A375 (cell line): Measurements from ENCODE around the gene CD2BP2. TPM values are rescaled to one million over a fixed set of nuclear protein-coding genes. Genes with fewer than 3 reads are reported as not detected.

Experiments
- total RNA-seq: library from RNA; depleted of rRNA; stranded (reverse); fragments of >200 nt; shearing (Covaris generic); gene quantifications from 2 replicates; pipeline ENCODE4 v1.2.3, GENCODE V29; 2014; rRNA removed

Gene CD2BP2
- 97.2 and 106 TPM in 2 replicates for total RNA-seq

GRCh38 chr16:30355144-30355953 is at the start of gene CD2BP2:
Gene CD2BP2, minus strand, starts transcription at chr16:30355308. Its CDS starts 627 bp downstream, at chr16:30354681.

GRCh38 chr16:30395155-30395991 is 40.3 kb upstream of the CD2BP2 start, which contains the start of gene ZNF48:
Gene ZNF48, plus strand, starts transcription at chr16:30395420. Its CDS starts 375 bp downstream, at chr16:30395795.

GRCh38 chr16:30382111-30382881 is 27.2 kb upstream of the CD2BP2 start, which contains the start of gene SEPTIN1:
Gene SEPTIN1, minus strand, starts transcription at chr16:30382561. Its CDS starts 19 bp downstream, at chr16:30382542.

GRCh38 chr16:30374538-30374937 is 19.4 kb upstream of the CD2BP2 start, which contains the start of gene MYL11:
Gene MYL11, plus strand, starts transcription at chr16:30374802. Its CDS starts 56 bp downstream, at chr16:30374858.

GRCh38 chr16:30370456-30371247 is 15.5 kb upstream of the CD2BP2 start, which contains the start of gene TBC1D10B:
Gene TBC1D10B, minus strand, starts transcription at chr16:30370494. Its CDS starts 311 bp downstream, at chr16:30370183.

Other genes with a start within 250 kb of the CD2BP2 start
- gene GDPD3, start 241.8 kb downstream of the CD2BP2 start, total RNA-seq, result 0.30 and 0.82 TPM in 2 replicates
- 29.7 and 38.4 TPM in 2 replicates for gene MAPK3, start 232.1 kb downstream of the CD2BP2 start, total RNA-seq
- 6.7 and 14.7 TPM in 2 replicates for gene CORO1A, start 171.7 kb downstream of the CD2BP2 start, total RNA-seq
- 132 and 219 TPM in 2 replicates for gene BOLA2B, start 161.6 kb downstream of the CD2BP2 start, total RNA-seq
- gene SLX1A, start 161.4 kb downstream of the CD2BP2 start, total RNA-seq, result 199 and 212 TPM in 2 replicates
- 5.0 and 5.3 TPM in 2 replicates for gene SULT1A3, start 156.1 kb downstream of the CD2BP2 start, total RNA-seq
- gene NPIPB13, start 106.8 kb downstream of the CD2BP2 start, total RNA-seq, result 2.6 and 2.9 TPM in 2 replicates
- gene TBC1D10B, start 15.2 kb upstream of the CD2BP2 start, total RNA-seq, result 25.2 and 27.1 TPM in 2 replicates
- not detected in 2 replicates for gene MYL11, start 19.5 kb upstream of the CD2BP2 start, total RNA-seq
- gene SEPTIN1, start 27.3 kb upstream of the CD2BP2 start, total RNA-seq, result 0.60 TPM in 1 of 2 replicates, not detected in the other
- gene ZNF48, start 40.1 kb upstream of the CD2BP2 start, total RNA-seq, result 11.2 and 12.2 TPM in 2 replicates
- 7.2 and 9.6 TPM in 2 replicates for gene ZNF771, start 52.3 kb upstream of the CD2BP2 start, total RNA-seq
- 36.7 and 40.4 TPM in 2 replicates for gene DCTPP1, start 74.7 kb upstream of the CD2BP2 start, total RNA-seq
- gene SEPHS2, start 90.6 kb upstream of the CD2BP2 start, total RNA-seq, result 15.3 and 20.9 TPM in 2 replicates
- gene ITGAL, start 117.4 kb upstream of the CD2BP2 start, total RNA-seq, result not detected in 2 replicates
- gene ZNF768, start 171.3 kb upstream of the CD2BP2 start, total RNA-seq, result 42.1 and 44.2 TPM in 2 replicates
- gene ZNF747, start 179.6 kb upstream of the CD2BP2 start, total RNA-seq, result 0.23 and 0.82 TPM in 2 replicates
- 10.9 and 14.7 TPM in 2 replicates for gene ZNF764, start 203.1 kb upstream of the CD2BP2 start, total RNA-seq
- gene ZNF688, start 216.4 kb upstream of the CD2BP2 start, total RNA-seq, result 12.4 and 17.1 TPM in 2 replicates
- gene ZNF785, start 230.4 kb upstream of the CD2BP2 start, total RNA-seq, result not detected in 2 replicates